HepG2 (cell line): ENCODE results near the gene LRRN4. TPM values are rescaled to one million over a fixed set of nuclear protein-coding genes. Genes with fewer than 3 reads are reported as not detected.

Source experiments
- ATAC-seq: fragments of 200-7000 bp; cut with Tn5 transposase; 3 replicates; pipeline ENCODE4 v1.9.1; 2020; ENCODE audit warnings: mild to moderate bottlenecking, moderate library complexity
- BruUV-seq: library from RNA; stranded (reverse); fragments of 400-500 nt; replicated peaks from 2 replicates; lab custom pipeline; 2021; lab: Mats Ljungman, UMichigan
- CTCF ChIA-PET: fragments of 300-600 bp; formaldehyde crosslinking; extraction: SDS; loops from one replicate; lab custom pipeline; 2021; ENCODE audit warnings: low total read pairs, inconsistent platforms, low intra/inter-chr PET ratio; lab: Yijun Ruan, JAX
- POLR2A ChIA-PET: fragments of 350-600 bp; sonication (Branson Sonifier 250); formaldehyde crosslinking; loops from one replicate; lab custom pipeline; 2020; ENCODE audit warnings: antibody characterized with exemption, inconsistent platforms; lab: Yijun Ruan, JAX
- DNase-seq: peaks from one replicate; pipeline ENCODE4 v3.0.0-alpha.2; 2015; ENCODE audit warnings: low spot score
- FAIRE-seq: peaks from 3 replicates; lab custom pipeline; 2011; peaks lifted over from hg19 to GRCh38; lab: Jason Lieb, UNC
- H2AFZ ChIP-seq: one replicate; pipeline ENCODE4 v1.6.1; 2011; ENCODE audit warnings: low read length, inconsistent platforms
- H3K27ac ChIP-seq: fragments of 300-600 bp; 3 replicates; pipeline ENCODE4 v1.8.0; 2011; ENCODE audit warnings: mixed run types, mild to moderate bottlenecking, mixed read lengths, low read length, inconsistent platforms; ENCODE audit not compliant: insufficient read depth; ENCODE audit errors: extremely low read length
- H3K27me3 ChIP-seq, 2 experiments: fragments of 200-600 bp in 1 of 2; 2 replicates in 1 of 2; 3 replicates in 1 of 2; pipeline versions ENCODE4 v1.6.0 to v1.8.0; 2011; ENCODE audit warnings: low read length in 2 of 2, mild to moderate bottlenecking in 2 of 2, moderate library complexity in 2 of 2, inconsistent platforms in 1 of 2; ENCODE audit not compliant: insufficient read depth in 2 of 2, control insufficient read depth in 1 of 2
- H3K36me3 ChIP-seq, 2 experiments: fragments of 200-600 bp in 1 of 2; replicated peaks in 1 of 2; 2 replicates in 1 of 2; 3 replicates in 1 of 2; pipeline versions ENCODE4 v1.5.1 to v1.8.0; 2011; ENCODE audit warnings: low read length in 2 of 2, inconsistent platforms in 1 of 2; ENCODE audit not compliant: insufficient read depth in 2 of 2, control insufficient read depth in 1 of 2
- H3K4me1 ChIP-seq: 2 replicates; pipeline ENCODE4 v1.5.1; 2012; ENCODE audit warnings: low read length, inconsistent platforms; ENCODE audit not compliant: insufficient read depth
- H3K4me2 ChIP-seq: 2 replicates; pipeline ENCODE4 v1.6.0; 2011; ENCODE audit warnings: low read depth, low read length, inconsistent platforms
- H3K4me3 ChIP-seq, 3 experiments: fragments of 200-600 bp in 1 of 3; sonication (generic), shearing (Covaris generic) in 1 of 3; replicated peaks in 1 of 3; 2 replicates each; pipeline ENCODE4 v1.5.1; 2011 to 2016; ENCODE audit warnings: low read length in 3 of 3, inconsistent platforms in 2 of 3, low read depth in 2 of 3, mild to moderate bottlenecking in 2 of 3, control low read depth in 1 of 3, mixed read lengths in 1 of 3; ENCODE audit not compliant: insufficient read depth in 1 of 3
- H3K79me2 ChIP-seq: one replicate; pipeline ENCODE4 v1.6.1; 2011; ENCODE audit warnings: low read length, inconsistent platforms; ENCODE audit not compliant: insufficient read depth
- H3K9ac ChIP-seq: 2 replicates; pipeline ENCODE4 v1.6.0; 2011; ENCODE audit warnings: mild to moderate bottlenecking, low read depth, low read length, inconsistent platforms; ENCODE audit not compliant: insufficient read depth
- H3K9me3 ChIP-seq: 2 replicates; pipeline ENCODE4 v1.5.1; 2012; ENCODE audit warnings: mild to moderate bottlenecking, low read length
- H4K20me1 ChIP-seq: 2 replicates; pipeline ENCODE4 v1.6.0; 2011; ENCODE audit warnings: inconsistent platforms, mild to moderate bottlenecking, low read length, moderate library complexity; ENCODE audit not compliant: insufficient read depth
- CCDC6 ChIP-seq: sonication (generic); formaldehyde crosslinking; IDR thresholded peaks from 2 replicates; pipeline ENCODE4 v1.8.1; 2022; ENCODE audit warnings: mild to moderate bottlenecking, missing genetic modification reagents, moderate library complexity
- EED ChIP-seq: sonication (generic); formaldehyde crosslinking; IDR thresholded peaks from 2 replicates; pipeline ENCODE4 v1.5.0; 2020; ENCODE audit warnings: mild to moderate bottlenecking, missing genetic modification reagents
- FOXJ3 ChIP-seq: sonication (generic); formaldehyde crosslinking; IDR thresholded peaks from 2 replicates; pipeline ENCODE4 v1.4.0; 2020; ENCODE audit warnings: missing genetic modification reagents, mild to moderate bottlenecking, borderline replicate concordance
- MAFK ChIP-seq, 2 experiments: IDR thresholded peaks in 1 of 2; conservative IDR thresholded peaks in 1 of 2; 2 replicates each; pipeline ENCODE4 v1.6.1; 2011; ENCODE audit warnings: improper control_type of control experiment in 2 of 2, low read length in 2 of 2
- NFE2L1 ChIP-seq: sonication (generic); formaldehyde crosslinking; IDR thresholded peaks from 2 replicates; pipeline ENCODE4 v1.4.0; 2020; ENCODE audit warnings: missing genetic modification reagents, mild to moderate bottlenecking, borderline replicate concordance
- NFKB2 ChIP-seq: sonication (generic); formaldehyde crosslinking; IDR thresholded peaks from 2 replicates; pipeline ENCODE4 v1.4.0; 2020; ENCODE audit warnings: missing genetic modification reagents, borderline replicate concordance
- PAWR ChIP-seq: sonication (generic); formaldehyde crosslinking; IDR thresholded peaks from 2 replicates; pipeline ENCODE4 v1.4.0; 2020; ENCODE audit warnings: missing genetic modification reagents, mild to moderate bottlenecking, borderline replicate concordance
- STAG1 ChIP-seq: sonication (generic); formaldehyde crosslinking; IDR thresholded peaks from 2 replicates; pipeline ENCODE4 v1.4.0; 2020; ENCODE audit warnings: missing genetic modification reagents
- ZNF263 ChIP-seq: sonication (generic); formaldehyde crosslinking; IDR thresholded peaks from 2 replicates; pipeline ENCODE4 v1.4.0; 2020; ENCODE audit warnings: missing genetic modification reagents
- ZNF543 ChIP-seq: sonication (generic); formaldehyde crosslinking; IDR thresholded peaks from 2 replicates; pipeline ENCODE4 v1.4.0; 2020; ENCODE audit warnings: mild to moderate bottlenecking, missing genetic modification reagents
- ZNF709 ChIP-seq: sonication (generic); formaldehyde crosslinking; IDR thresholded peaks from 2 replicates; pipeline ENCODE4 v1.5.0; 2020; ENCODE audit warnings: mild to moderate bottlenecking, missing genetic modification reagents
- WGBS: methylation state at CpG from one replicate; pipeline ENCODE4 v1.1.6; 2017; ENCODE audit warnings: low lambda C conversion rate; 5-methylcytosine and 5-hydroxymethylcytosine counted together
- in situ Hi-C: cut with HindIII; loops from 2 replicates; pipeline ENCODE4 v1.10.0; 2017; ENCODE audit warnings: low pct_unique_long_range_greater_than_20kb; ENCODE audit not compliant: extremely low pct_ligation_motif_present
- intact Hi-C: fragments of 100-400 bp; cut with micrococcal nuclease; formaldehyde crosslinking; loops from one replicate; pipeline ENCODE4 v1.10.0; 2022; ENCODE audit not compliant: unreplicated experiment
- polyA plus RNA-seq, 8 experiments: library from polyadenylated mRNA; depleted of rRNA in 3 of 8; stranded (reverse) in 7 of 8; unstranded in 1 of 8; fragments of >200 nt; fragmentation: Illumina TruSeq in 4 of 8; extraction: Trizol in 4 of 8; gene quantifications; 2 replicates each; pipeline versions ENCODE4 v1.2.1 to v1.2.3, GENCODE V29; 2011 to 2016; ENCODE audit warnings: low read depth in 4 of 8, missing spikeins in 1 of 8, mixed read lengths in 1 of 8; ENCODE audit not compliant: insufficient read depth in 1 of 8
- total RNA-seq, 5 experiments: library from RNA; depleted of rRNA; stranded (reverse); fragments of >200 nt; fragmentation: Illumina TruSeq; extraction: Trizol; gene quantifications; 2 replicates each; pipeline ENCODE4 v1.2.3, GENCODE V29; 2016; ENCODE audit warnings: low read depth in 1 of 5
- TF ChIP-seq, protein P1 (sequence below): sonication (generic); formaldehyde crosslinking; IDR thresholded peaks from 2 replicates; pipeline ENCODE4 v1.8.0; 2022; ENCODE audit warnings: mild to moderate bottlenecking, missing genetic modification reagents; ENCODE audit not compliant: insufficient replicate concordance
- TF ChIP-seq, protein P2 (sequence below): sonication (generic); formaldehyde crosslinking; IDR thresholded peaks from 2 replicates; pipeline ENCODE4 v1.5.0; 2020; ENCODE audit warnings: missing genetic modification reagents
- TF ChIP-seq, protein P3 (sequence below): sonication (generic); formaldehyde crosslinking; IDR thresholded peaks from 2 replicates; pipeline ENCODE4 v1.4.0; 2020; ENCODE audit warnings: missing genetic modification reagents

LRRN4 gene
- total and polyA plus RNA-seq, 2 of the 13 experiments (the other 11 are each of a cell fraction or from before 2014, with no cell fraction given) = 0.15 to 0.20 TPM

DNA sequence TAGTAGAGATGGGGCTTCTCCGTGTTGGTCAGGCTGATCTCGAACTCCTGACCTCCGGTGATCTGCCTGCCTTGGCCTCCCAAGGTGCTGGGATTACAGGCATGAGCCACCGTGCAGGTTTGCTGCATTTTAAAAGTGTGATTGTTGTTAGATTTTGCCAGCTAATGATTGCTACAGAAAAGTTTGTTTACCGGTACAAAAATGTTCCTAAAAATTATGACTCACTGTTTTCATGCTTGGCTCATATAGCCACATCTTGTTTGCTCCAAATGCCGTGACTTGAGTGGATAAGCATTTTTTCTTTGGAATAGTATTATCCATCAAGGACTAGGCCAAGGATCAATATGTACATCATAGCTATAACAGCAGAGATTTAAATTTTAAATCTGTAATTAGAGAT lies 24.3 kb downstream of the LRRN4 start:
- Histone ChIP-seq H3K4me2 (no peak overlapping the region), H3K27me3 (no peaks in the 10 kb centered on the region), H3K9me3 (peaks cover 6% of the 10 kb centered on the region; the same call in 1 of the 2 replicates), H3K9ac (no peak overlapping the region), H3K4me3 (no peak overlapping the region), H4K20me1 (peaks cover 21% of the 10 kb centered on the region), H3K79me2 (peaks cover 40% of the 10 kb centered on the region), H3K36me3 (peaks cover 26 to 73% of the 10 kb centered on the region in 2 experiments), H3K4me1 (peaks cover 5% of the 10 kb centered on the region), H3K27ac (no peak overlapping the region), H2AFZ (no peak overlapping the region)
- no peak for FAIRE-seq
- POLR2A ChIA-PET = interaction anchor here (0.6 to 1.9 kb wide), 4 partner anchors 21 to 501 kb away, joined by 3 to 7 read pairs (median 4); no protein-coding TSS in a partner anchor
- no peak for ATAC-seq
- 95% methylated on average over 6 of the region's 6 CpGs for WGBS
- DNase-seq = no peak
- in situ Hi-C loops = no loop called here
- 0 out of 2 replicates have a peak, but pooled peaks have one; percentile 55 for TF ChIP-seq PAWR (CRISPR knock-in tag)
- TF ChIP-seq, protein P1, sequence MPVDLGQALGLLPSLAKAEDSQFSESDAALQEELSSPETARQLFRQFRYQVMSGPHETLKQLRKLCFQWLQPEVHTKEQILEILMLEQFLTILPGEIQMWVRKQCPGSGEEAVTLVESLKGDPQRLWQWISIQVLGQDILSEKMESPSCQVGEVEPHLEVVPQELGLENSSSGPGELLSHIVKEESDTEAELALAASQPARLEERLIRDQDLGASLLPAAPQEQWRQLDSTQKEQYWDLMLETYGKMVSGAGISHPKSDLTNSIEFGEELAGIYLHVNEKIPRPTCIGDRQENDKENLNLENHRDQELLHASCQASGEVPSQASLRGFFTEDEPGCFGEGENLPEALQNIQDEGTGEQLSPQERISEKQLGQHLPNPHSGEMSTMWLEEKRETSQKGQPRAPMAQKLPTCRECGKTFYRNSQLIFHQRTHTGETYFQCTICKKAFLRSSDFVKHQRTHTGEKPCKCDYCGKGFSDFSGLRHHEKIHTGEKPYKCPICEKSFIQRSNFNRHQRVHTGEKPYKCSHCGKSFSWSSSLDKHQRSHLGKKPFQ (CRISPR knock-in tag) = no peak
- CTCF ChIA-PET = no interaction called here
- intact Hi-C loops = no loop called here
- BruUV-seq = no TSS peak

DNA sequence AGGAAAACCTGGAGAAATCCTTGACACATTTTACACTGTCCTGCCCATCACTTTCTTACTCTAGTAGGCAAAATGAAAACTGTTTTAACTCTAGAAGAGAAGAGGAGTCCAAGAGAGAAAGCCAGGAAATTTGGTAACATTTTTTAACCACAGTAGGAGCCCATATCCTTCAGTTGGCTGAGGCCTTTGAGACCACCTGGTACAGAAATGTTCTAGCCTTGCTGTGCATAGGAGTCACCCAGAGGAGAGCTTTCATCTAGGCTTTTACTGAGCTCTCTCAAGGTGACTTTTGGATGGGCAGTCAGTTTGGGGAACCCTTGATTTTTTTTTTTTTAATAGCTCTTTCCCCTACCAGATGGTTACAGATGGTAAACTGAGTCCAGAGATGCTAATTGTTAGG lies 25.0 kb downstream of the LRRN4 start:
- no peak for FAIRE-seq
- Histone ChIP-seq H3K36me3 (peaks cover 27 to 73% of the 10 kb centered on the region in 2 experiments), H3K79me2 (peaks cover 46% of the 10 kb centered on the region), H3K4me2 (no peak overlapping the region), H3K9me3 (peaks cover 6% of the 10 kb centered on the region; the same call in 1 of the 2 replicates), H3K27me3 (no peaks in the 10 kb centered on the region), H3K27ac (no peak overlapping the region), H3K4me3 (no peak overlapping the region), H3K9ac (no peak overlapping the region), H4K20me1 (peaks cover 21% of the 10 kb centered on the region), H3K4me1 (peaks cover 5% of the 10 kb centered on the region), H2AFZ (no peak overlapping the region)
- in situ Hi-C loops = no loop called here
- BruUV-seq = no TSS peak
- intact Hi-C loops = no loop called here
- CTCF ChIA-PET = no interaction called here
- no peak for ATAC-seq
- no peak for DNase-seq
- POLR2A ChIA-PET = interaction anchor here (0.9 kb wide), 1 partner anchor 21 kb away, joined by 3 read pairs; no protein-coding TSS in a partner anchor
- no peak for TF ChIP-seq ZNF709 (CRISPR knock-in tag)
- TF ChIP-seq, protein P2, sequence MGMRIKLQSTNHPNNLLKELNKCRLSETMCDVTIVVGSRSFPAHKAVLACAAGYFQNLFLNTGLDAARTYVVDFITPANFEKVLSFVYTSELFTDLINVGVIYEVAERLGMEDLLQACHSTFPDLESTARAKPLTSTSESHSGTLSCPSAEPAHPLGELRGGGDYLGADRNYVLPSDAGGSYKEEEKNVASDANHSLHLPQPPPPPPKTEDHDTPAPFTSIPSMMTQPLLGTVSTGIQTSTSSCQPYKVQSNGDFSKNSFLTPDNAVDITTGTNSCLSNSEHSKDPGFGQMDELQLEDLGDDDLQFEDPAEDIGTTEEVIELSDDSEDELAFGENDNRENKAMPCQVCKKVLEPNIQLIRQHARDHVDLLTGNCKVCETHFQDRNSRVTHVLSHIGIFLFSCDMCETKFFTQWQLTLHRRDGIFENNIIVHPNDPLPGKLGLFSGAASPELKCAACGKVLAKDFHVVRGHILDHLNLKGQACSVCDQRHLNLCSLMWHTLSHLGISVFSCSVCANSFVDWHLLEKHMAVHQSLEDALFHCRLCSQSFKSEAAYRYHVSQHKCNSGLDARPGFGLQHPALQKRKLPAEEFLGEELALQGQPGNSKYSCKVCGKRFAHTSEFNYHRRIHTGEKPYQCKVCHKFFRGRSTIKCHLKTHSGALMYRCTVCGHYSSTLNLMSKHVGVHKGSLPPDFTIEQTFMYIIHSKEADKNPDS (CRISPR knock-in tag) = no peak
- no peak for TF ChIP-seq MAFK (conservative IDR thresholded peaks at IDR 0.05 in 1 of 2, IDR thresholded peaks at IDR 0.05 in 1 of 2; ENCODE audit: low read length in 2 of 2)
- no peak for TF ChIP-seq NFE2L1
- no peak for TF ChIP-seq ZNF263 (CRISPR knock-in tag)
- TF ChIP-seq ZNF543 (CRISPR knock-in tag) = no peak
- no peak for TF ChIP-seq EED (CRISPR knock-in tag)
- TF ChIP-seq FOXJ3 (CRISPR knock-in tag) = no peak
- TF ChIP-seq NFKB2 (CRISPR knock-in tag) = no peak
- no peak for TF ChIP-seq CCDC6 (CRISPR knock-in tag)
- TF ChIP-seq, protein P3, sequence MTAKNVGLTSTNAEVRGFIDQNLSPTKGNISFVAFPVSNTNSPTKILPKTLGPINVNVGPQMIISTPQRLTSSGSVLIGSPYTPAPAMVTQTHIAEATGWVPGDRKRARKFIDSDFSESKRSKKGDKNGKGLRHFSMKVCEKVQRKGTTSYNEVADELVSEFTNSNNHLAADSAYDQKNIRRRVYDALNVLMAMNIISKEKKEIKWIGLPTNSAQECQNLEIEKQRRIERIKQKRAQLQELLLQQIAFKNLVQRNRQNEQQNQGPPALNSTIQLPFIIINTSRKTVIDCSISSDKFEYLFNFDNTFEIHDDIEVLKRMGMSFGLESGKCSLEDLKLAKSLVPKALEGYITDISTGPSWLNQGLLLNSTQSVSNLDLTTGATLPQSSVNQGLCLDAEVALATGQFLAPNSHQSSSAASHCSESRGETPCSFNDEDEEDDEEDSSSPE (CRISPR knock-in tag) = no peak
- no peak for TF ChIP-seq STAG1 (CRISPR knock-in tag)
